ENCODE measurements around the gene MED17. TPM values are rescaled to one million over a fixed set of nuclear protein-coding genes. Genes with fewer than 3 reads are reported as not detected.

Gene MED17
- total and polyA plus RNA-seq, 2 of the 13 experiments (the other 11 are each of a cell fraction or from before 2014, with no cell fraction given): 23.1 to 37.0 TPM

- TF ChIP-seq ZMYM2 (CRISPR knock-in tag; IDR thresholded peaks at IDR 0.05) (no peak), HNF4A (CRISPR knock-in tag; IDR thresholded peaks at IDR 0.05) (peak; percentile 76), ZNF589 (CRISPR knock-in tag; conservative IDR thresholded peaks at IDR 0.05) (no peak), EP300 (IDR thresholded peaks at IDR 0.05; ENCODE audit: low read depth in 2 of 2, low read length in 2 of 2) (peak in 1 of 2 experiments; percentile 75; a peak in 2 of 4 replicates), EP300 (CRISPR knock-in tag; IDR thresholded peaks at IDR 0.05; ENCODE audit: borderline replicate concordance) (no peak), JUNB (CRISPR knock-in tag; IDR thresholded peaks at IDR 0.05; ENCODE audit: borderline replicate concordance) (no peak; the same call in 1 of the 2 replicates), RELA (CRISPR knock-in tag; IDR thresholded peaks at IDR 0.05) (no peak), ZNF318 (CRISPR knock-in tag; IDR thresholded peaks at IDR 0.05) (no peak), ZSCAN9 (CRISPR knock-in tag; IDR thresholded peaks at IDR 0.05; ENCODE audit: borderline replicate concordance) (no peak; the same call in 1 of the 2 replicates), SATB2 (CRISPR knock-in tag; IDR thresholded peaks at IDR 0.05) (0 out of 2 replicates have a peak, but pooled peaks have one; percentile 37), ZNF331 (CRISPR knock-in tag; IDR thresholded peaks at IDR 0.05) (0 out of 2 replicates have a peak, but pooled peaks have one; percentile 2), SMAD9 (CRISPR knock-in tag; IDR thresholded peaks at IDR 0.05) (no peak), TFAP4 (IDR thresholded peaks at IDR 0.05; ENCODE audit: borderline replicate concordance, low read depth) (0 out of 2 replicates have a peak, but pooled peaks have one; percentile 25)
- TF ChIP-seq, protein P1, sequence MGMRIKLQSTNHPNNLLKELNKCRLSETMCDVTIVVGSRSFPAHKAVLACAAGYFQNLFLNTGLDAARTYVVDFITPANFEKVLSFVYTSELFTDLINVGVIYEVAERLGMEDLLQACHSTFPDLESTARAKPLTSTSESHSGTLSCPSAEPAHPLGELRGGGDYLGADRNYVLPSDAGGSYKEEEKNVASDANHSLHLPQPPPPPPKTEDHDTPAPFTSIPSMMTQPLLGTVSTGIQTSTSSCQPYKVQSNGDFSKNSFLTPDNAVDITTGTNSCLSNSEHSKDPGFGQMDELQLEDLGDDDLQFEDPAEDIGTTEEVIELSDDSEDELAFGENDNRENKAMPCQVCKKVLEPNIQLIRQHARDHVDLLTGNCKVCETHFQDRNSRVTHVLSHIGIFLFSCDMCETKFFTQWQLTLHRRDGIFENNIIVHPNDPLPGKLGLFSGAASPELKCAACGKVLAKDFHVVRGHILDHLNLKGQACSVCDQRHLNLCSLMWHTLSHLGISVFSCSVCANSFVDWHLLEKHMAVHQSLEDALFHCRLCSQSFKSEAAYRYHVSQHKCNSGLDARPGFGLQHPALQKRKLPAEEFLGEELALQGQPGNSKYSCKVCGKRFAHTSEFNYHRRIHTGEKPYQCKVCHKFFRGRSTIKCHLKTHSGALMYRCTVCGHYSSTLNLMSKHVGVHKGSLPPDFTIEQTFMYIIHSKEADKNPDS (CRISPR knock-in tag; IDR thresholded peaks at IDR 0.05): 0 out of 2 replicates have a peak, but pooled peaks have one; percentile 14
- TF ChIP-seq, protein P2, sequence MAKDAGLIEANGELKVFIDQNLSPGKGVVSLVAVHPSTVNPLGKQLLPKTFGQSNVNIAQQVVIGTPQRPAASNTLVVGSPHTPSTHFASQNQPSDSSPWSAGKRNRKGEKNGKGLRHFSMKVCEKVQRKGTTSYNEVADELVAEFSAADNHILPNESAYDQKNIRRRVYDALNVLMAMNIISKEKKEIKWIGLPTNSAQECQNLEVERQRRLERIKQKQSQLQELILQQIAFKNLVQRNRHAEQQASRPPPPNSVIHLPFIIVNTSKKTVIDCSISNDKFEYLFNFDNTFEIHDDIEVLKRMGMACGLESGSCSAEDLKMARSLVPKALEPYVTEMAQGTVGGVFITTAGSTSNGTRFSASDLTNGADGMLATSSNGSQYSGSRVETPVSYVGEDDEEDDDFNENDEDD (CRISPR knock-in tag; IDR thresholded peaks at IDR 0.05; ENCODE audit: borderline replicate concordance): no peak
Measured at GRCh38 chr11:93741882-93742226, 42.2 kb upstream of the MED17 start (continued).

Measured in HepG2 (cell line).